Natural killer cell (primary cell): ENCODE results near the gene CFAP58. TPM values are rescaled to one million over a fixed set of nuclear protein-coding genes. Genes with fewer than 3 reads are reported as not detected.

Source experiments
- ATAC-seq, 3 donors: fragments of 150-1000 bp in 2 of 3; fragments of 200-7000 bp in 1 of 3; cut with Tn5 transposase; 1 replicate in 1 of 3; 2 replicates in 2 of 3; pipeline ENCODE4 v1.10.0; 2021; ENCODE audit warnings: mild to moderate bottlenecking in 2 of 3, moderate library complexity in 2 of 3
- DNase-seq, 2 donors: peaks; one replicate each; pipeline versions ENCODE4 v3.0.0 to v3.0.0-alpha.2; 2013 to 2021; ENCODE audit warnings: mixed read lengths in 1 of 2
- H3K27ac ChIP-seq: one replicate; pipeline ENCODE4 v1.5.1; 2013; ENCODE audit warnings: mild to moderate bottlenecking, low read length
- H3K27me3 ChIP-seq: one replicate; pipeline ENCODE4 v1.6.1; 2013; ENCODE audit warnings: low read length; ENCODE audit not compliant: control insufficient read depth, insufficient read depth
- H3K36me3 ChIP-seq: one replicate; pipeline ENCODE4 v1.6.1; 2013; ENCODE audit warnings: low read length; ENCODE audit not compliant: control insufficient read depth, insufficient read depth
- H3K4me1 ChIP-seq: one replicate; pipeline ENCODE4 v1.6.1; 2013; ENCODE audit warnings: low read length; ENCODE audit not compliant: control insufficient read depth, insufficient read depth
- H3K4me3 ChIP-seq: one replicate; pipeline ENCODE4 v1.5.1; 2013; ENCODE audit warnings: low read length
- H3K9me3 ChIP-seq: one replicate; pipeline ENCODE4 v1.6.1; 2013; ENCODE audit warnings: low read length; ENCODE audit not compliant: control insufficient read depth, insufficient read depth
- H3K27ac Mint-ChIP-seq, 2 donors: one replicate each; pipeline ENCODE4 v1.8.0; 2022; ENCODE audit warnings: mild to moderate bottlenecking in 2 of 2, mixed read lengths in 2 of 2, moderate library complexity in 1 of 2
- H3K27me3 Mint-ChIP-seq, 2 donors: one replicate each; pipeline ENCODE4 v1.8.0; 2022; ENCODE audit warnings: low read depth in 2 of 2, mixed read lengths in 2 of 2
- H3K36me3 Mint-ChIP-seq: one replicate; pipeline ENCODE4 v1.8.0; 2022; ENCODE audit warnings: mixed read lengths
- H3K4me1 Mint-ChIP-seq, 2 donors: one replicate each; pipeline ENCODE4 v1.8.0; 2022; ENCODE audit warnings: mixed read lengths in 2 of 2
- H3K4me3 Mint-ChIP-seq: one replicate; pipeline ENCODE4 v1.8.0; 2022; ENCODE audit warnings: mild to moderate bottlenecking, moderate library complexity, mixed read lengths
- H3K9me3 Mint-ChIP-seq, 2 donors: one replicate each; pipeline ENCODE4 v1.8.0; 2022; ENCODE audit warnings: mixed read lengths in 2 of 2
- CTCF ChIP-seq: fragments of 200-600 bp; IDR thresholded peaks from one replicate; pipeline ENCODE4 v1.8.0; 2022; ENCODE audit warnings: antibody characterized with exemption
- whole genome bisulfite sequencing: methylation state at CpG from one replicate; pipeline ENCODE4 v1.1.7; 2013; ENCODE audit warnings: missing lambda C conversion rate; ENCODE audit not compliant: insufficient coverage; 5-methylcytosine and 5-hydroxymethylcytosine counted together
- intact Hi-C: fragments of 100-400 bp; cut with micrococcal nuclease; formaldehyde crosslinking; loops from one replicate; pipeline ENCODE4 v1.14.2; 2022
- total RNA-seq, 4 donors: library from RNA; stranded (reverse); fragments of 120-200 nt in 1 of 4; gene quantifications; one replicate each; pipeline versions ENCODE4 v1.2.3 to v1.2.4, GENCODE V29; 2013 to 2022

Gene CFAP58
- total RNA-seq, 3 donors from 2014 or later (not counting 1 experiment from before 2014, with no cell fraction given), result 0.07 to 0.15 (median 0.11) TPM

- 100% methylated on average over 1 of the region's 1 CpG for WGBS
- no peaks in the 10 kb centered on the region for H3K9me3 Mint-ChIP-seq
Observed at GRCh38 chr10:104472505-104472904, 118.9 kb downstream of the CFAP58 start.

GRCh38 chr10:104472957-104473745 is 119.5 kb downstream of the CFAP58 start:
- Histone ChIP-seq H3K27me3 (no peaks in the 10 kb centered on the region), H3K27ac (no peak overlapping the region), H3K36me3 (no peaks in the 10 kb centered on the region), H3K9me3 (no peaks in the 10 kb centered on the region), H3K4me1 (no peaks in the 10 kb centered on the region), H3K4me3 (no peak overlapping the region)
- ATAC-seq, result no peak
- no peaks in the 10 kb centered on the region for H3K4me1 Mint-ChIP-seq
- no peak overlapping the region for H3K4me3 Mint-ChIP-seq
- H3K27me3 Mint-ChIP-seq, result peaks cover 20 to 40% of the 10 kb centered on the region in 2 donors
- no peak overlapping the region for H3K27ac Mint-ChIP-seq
- no peak for TF ChIP-seq CTCF
- no peaks in the 10 kb centered on the region for H3K9me3 Mint-ChIP-seq
- no peaks in the 10 kb centered on the region for H3K36me3 Mint-ChIP-seq
- no peak for DNase-seq
- intact Hi-C loops, result no loop called here
- WGBS, result 73% methylated on average over 2 of the region's 2 CpGs

More at GRCh38 chr10:104472505-104472904, 118.9 kb downstream of the CFAP58 start:
- Histone ChIP-seq H3K27me3 (no peaks in the 10 kb centered on the region), H3K4me3 (no peak overlapping the region), H3K4me1 (no peaks in the 10 kb centered on the region), H3K9me3 (no peaks in the 10 kb centered on the region), H3K36me3 (no peaks in the 10 kb centered on the region), H3K27ac (no peak overlapping the region)
- H3K4me1 Mint-ChIP-seq, result no peaks in the 10 kb centered on the region
- H3K27me3 Mint-ChIP-seq, result peaks cover 20 to 40% of the 10 kb centered on the region in 2 donors
- H3K27ac Mint-ChIP-seq, result no peak overlapping the region
- no peak for ATAC-seq
- DNase-seq, result no peak
- H3K36me3 Mint-ChIP-seq, result no peaks in the 10 kb centered on the region
- H3K4me3 Mint-ChIP-seq, result no peak overlapping the region
- intact Hi-C loops, result no loop called here
- no peak for TF ChIP-seq CTCF

GRCh38 chr10:104478380-104478779 is 124.7 kb downstream of the CFAP58 start:
- intact Hi-C loops, result no loop called here
- WGBS, result 78% methylated on average over 3 of the region's 3 CpGs
- no peak for TF ChIP-seq CTCF
- H3K9me3 Mint-ChIP-seq, result no peaks in the 10 kb centered on the region
- H3K27ac ChIP-seq, result no peak overlapping the region
- H3K9me3 ChIP-seq, result no peaks in the 10 kb centered on the region
- H3K4me1 Mint-ChIP-seq, result no peaks in the 10 kb centered on the region
- no peaks in the 10 kb centered on the region for H3K4me1 ChIP-seq
- peaks cover 22 to 40% of the 10 kb centered on the region in 2 donors for H3K27me3 Mint-ChIP-seq
- no peaks in the 10 kb centered on the region for H3K27me3 ChIP-seq
- H3K4me3 Mint-ChIP-seq, result no peak overlapping the region
- no peak overlapping the region for H3K4me3 ChIP-seq
- DNase-seq (no peak), ATAC-seq (no peak)
- H3K27ac Mint-ChIP-seq, result no peak overlapping the region
- H3K36me3 Mint-ChIP-seq, result no peaks in the 10 kb centered on the region
- no peaks in the 10 kb centered on the region for H3K36me3 ChIP-seq
